NCI-H524 (cell line): ENCODE results near the gene GRAMD4.

Source experiments
- DNase-seq, 2 experiments: peaks; one replicate each; lab custom pipeline; 2025; lab: John Stamatoyannopoulos, UW

The GRAMD4 gene

DNA sequence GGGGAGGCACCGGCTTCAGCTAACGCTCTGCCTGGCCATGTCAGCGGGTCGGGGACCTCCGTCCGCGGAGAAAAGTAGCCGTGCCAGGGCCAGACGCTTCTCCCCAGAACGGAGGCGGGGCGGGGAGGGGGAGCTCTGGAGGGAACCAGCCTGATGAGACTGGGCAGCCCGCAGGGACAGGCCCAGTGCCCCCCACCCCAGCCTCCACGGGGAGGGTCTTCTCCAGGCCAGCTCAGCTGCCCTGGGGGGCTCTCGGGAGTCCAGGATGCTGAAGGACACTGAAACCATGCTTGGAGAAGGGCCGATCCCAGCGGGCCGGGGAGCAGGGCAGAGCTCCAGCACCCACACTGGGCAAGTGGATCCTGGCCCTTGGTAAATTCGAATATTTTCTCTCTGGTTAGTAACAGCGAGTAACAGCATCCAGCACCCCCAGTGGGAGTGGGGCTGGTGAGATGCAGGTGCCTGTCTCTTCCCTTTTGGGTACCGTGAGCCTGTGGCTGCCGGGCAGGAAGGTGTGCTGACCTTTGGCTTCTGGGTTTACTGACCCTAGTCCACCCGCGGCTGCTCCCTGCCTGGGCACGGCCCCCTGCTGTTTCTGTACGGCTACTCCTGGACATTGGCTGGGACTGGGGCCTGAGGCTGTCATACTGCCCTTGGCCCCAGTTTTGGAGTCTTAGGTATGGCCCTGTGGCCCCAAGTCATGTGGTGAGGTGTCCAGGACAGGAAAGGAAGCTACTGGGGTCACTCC is 35.8 kb downstream of the GRAMD4 start:
- no peak for DNase-seq

GRCh38 chr22:46656856-46657654 is 36.9 kb downstream of the GRAMD4 start:
- no peak for DNase-seq

- no peak for DNase-seq
Measured at GRCh38 chr22:46657655-46657953, 37.4 kb downstream of the GRAMD4 start.

GRCh38 chr22:46657996-46658947 is 38.1 kb downstream of the GRAMD4 start:
- DNase-seq, result no peak

DNA sequence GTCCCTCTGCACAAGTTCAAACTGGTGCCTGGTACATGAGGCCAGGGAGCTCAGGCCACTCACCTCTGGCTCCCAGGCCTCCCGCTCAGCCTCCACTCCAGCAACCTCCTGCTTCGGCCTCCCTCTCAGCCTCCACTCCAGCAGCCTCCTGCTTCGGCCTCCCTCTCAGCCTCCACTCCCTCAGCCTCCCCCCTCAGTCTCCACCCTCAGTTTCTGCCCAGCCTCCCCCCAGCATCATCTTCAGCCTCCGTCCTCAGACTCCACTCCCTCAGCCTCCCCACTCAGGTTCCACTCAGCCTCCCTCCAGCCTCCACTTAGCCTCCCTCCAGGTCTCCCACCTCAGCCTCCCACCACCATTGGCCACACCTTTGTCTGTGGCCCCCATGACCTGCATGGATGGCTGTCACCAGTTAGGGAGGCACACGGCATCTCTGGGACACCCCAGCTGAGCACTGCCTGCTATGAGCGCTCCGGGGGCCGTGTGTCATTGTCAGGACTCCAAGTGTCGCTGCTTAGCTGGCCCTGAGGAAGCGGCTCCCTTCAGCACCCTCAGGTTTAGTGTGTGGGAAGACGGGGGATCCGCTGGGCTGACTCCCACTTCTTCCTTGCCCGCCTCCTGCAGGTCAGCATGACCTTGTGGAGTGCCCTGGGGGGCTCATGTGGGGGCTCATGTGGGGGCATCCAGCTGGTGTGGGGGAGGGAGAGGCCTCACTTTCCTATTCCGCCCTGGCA is 39.0 kb downstream of the GRAMD4 start:
- no peak for DNase-seq

DNA sequence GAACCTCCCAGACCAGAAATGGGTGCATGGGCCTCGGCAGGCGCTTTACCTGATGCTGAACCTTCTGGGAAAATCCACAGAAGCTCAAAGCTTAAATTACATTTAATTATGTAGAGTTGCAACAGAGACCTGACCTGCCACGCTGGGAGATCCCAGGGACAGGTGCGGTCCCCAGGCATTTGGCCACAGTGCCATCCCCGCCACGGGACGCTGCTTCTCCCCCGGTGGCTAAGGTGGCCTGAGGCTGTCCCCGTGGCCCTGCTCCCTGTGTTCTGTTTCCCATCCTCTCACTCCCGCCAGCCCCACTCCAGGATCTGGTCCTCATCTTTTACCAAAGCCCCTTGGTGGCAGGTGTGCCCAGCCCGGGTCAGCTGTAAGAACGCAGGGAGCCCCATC is 39.6 kb downstream of the GRAMD4 start:
- DNase-seq, result no peak

DNA sequence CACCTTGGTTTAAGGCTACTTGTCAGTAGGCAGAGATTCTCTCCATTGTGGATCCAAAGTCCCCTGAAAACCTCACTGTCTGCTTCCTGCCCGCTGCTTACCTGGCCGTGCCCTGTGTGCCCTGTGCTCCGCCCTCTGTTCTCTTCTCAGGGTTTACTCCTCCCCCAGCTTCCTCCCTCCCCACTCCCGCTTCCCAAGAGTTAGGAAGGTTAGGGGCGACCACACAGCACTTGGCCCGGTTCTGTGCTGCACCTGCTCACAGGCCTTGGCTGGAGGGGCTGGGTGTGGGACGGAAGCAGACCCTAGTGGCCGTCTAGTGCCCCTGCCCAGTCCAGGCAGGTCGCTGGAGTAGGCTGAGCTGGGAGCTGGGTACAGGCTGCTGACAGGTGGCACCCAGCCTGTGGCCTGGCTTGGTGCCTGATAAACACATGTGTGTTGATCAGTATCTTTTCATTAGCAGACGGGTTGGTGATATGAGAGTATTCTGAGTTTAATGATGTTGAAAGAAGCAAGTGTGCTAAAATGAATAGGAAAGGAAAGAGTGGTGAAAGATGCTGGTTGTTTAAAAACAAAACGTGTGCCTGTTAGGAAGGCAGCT is 40.5 kb downstream of the GRAMD4 start:
- DNase-seq, result peak; percentile 50 to 78

- peak in 1 of 2 experiments; percentile 48 for DNase-seq
Measured at GRCh38 chr22:46661221-46661851, 41.1 kb downstream of the GRAMD4 start.

GRCh38 chr22:46662226-46662625 is 42.0 kb downstream of the GRAMD4 start:
- DNase-seq, result no peak

DNA sequence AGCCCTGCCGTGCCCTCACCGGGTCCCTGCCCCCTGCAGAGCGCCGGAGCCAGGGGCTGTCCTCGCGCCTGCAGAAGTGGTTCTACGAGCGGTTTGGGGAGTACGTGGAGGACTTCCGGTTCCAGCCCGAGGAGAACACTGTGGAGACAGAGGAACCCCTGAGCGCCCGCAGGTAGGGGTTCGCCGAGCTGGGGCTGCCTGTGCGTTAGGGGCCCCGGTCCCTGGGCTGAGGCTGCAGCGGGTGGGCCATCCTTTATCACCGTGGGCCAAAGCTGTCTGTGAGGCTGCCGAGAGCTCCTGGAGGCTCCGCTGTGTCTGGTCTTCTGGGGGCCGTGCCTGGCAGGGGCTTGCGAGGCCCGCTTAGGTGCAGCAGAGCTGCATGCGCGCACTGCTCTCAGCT is 42.8 kb downstream of the GRAMD4 start:
- DNase-seq, result no peak

DNA sequence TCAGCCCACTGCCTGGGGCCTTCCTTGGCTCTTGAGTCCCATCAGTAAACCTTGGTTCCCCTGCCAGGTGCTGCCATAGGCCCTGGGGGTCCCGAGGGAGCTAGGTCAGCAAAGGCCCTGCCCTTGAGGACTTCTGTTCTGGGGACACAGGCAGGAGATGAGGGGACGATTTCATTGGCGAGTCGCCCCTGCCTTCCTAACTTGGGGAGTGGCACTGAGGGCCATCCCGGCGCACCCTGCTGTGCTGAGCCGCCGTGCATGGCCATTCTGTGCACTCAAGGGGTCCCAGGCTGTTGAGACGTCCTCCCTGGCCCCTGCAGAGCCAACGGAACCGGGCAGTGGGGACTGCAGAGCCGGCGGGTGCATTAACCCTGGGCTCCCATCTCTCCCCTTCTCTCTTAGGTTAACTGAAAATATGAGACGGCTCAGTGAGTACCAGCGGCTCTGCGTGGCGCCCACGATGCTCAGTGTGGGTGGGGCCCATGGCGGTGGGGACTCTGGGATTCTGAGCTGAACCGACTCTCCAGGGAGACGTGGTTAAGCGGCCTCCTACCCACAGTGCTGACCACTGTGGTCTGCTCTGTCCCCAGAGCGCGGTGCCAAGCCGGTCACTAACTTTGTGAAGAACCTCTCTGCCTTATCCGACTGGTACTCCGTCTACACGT is 43.4 kb downstream of the GRAMD4 start:
- DNase-seq, result no peak

GRCh38 chr22:46664301-46664855 is 44.2 kb downstream of the GRAMD4 start:
- DNase-seq, result no peak

DNA sequence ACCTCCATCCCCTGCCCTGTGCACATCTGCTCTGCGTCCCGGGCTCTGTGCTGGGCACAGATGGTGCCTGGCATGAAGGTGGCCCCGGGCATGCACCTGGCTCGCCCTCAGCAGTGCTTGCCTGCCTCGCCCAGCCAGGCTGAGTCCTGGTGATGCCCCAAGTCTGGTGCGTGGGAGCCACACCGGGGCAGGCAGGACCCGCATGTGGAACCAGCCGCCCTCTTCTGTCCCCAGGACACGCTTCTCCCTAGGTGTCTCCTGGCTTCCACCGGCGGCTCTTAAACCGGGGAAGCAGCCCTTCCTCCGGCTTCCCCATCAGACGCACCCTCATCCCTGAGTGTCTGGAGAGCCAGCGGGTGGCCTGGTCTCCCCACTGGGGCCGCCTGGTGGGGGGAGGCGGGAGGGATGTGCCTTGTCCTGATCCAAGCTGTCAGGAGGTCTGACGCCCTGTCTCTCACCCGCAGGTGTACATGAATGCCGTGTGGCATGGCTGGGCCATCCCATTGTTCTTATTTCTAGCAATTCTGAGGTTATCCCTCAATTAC is 45.0 kb downstream of the GRAMD4 start:
- no peak for DNase-seq

- no peak for DNase-seq
Measured at GRCh38 chr22:46665751-46666280, 45.6 kb downstream of the GRAMD4 start.

DNA sequence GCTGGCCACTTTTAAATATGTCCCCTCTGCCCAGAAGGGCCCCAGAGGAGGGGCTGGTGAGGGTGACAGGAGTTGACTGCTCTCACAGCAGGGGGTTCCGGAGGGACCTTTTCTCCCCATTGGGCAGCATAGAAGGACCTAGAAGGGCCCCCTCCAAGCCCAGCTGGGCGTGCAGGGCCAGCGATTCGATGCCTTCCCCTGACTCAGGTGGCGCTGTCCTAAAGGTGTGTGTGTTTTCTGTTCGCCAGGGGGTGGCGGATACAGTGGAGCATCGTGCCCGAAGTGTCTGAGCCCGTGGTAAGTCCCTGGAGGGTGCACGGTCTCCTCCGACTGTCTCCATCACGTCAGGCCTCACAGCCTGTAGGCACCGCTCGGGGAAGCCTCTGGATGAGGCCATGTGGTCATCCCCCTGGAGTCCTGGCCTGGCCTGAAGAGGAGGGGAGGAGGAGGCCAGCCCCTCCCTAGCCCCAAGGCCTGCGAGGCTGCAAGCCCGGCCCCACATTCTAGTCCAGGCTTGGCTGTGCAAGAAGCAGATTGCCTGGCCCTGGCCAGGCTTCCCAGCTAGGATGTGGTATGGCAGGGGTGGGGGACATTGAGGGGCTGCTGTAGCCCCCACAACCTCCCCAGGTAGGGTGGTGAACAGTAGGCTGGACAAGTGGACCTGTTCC is 46.5 kb downstream of the GRAMD4 start:
- no peak for DNase-seq

DNA sequence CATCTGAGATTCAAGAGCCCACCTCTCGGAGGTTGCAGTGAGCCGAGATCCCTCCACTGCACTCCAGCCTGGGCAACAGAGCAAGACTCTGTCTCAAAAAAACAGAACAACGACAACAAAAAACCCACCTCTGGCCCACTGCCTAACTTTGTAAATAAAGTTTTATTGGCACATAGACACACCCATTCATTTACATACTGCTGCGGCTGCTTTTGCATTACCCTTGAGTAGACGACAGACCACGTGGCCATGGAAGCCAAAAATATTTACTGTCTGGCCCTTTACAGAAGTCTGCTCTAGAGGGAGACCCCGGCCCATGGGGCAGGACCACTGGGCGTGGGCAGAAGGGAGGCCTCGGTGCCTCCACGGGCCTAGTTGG is 47.0 kb downstream of the GRAMD4 start:
- DNase-seq, result no peak

- no peak for DNase-seq
Measured at GRCh38 chr22:46668116-46668515, 47.9 kb downstream of the GRAMD4 start.

DNA sequence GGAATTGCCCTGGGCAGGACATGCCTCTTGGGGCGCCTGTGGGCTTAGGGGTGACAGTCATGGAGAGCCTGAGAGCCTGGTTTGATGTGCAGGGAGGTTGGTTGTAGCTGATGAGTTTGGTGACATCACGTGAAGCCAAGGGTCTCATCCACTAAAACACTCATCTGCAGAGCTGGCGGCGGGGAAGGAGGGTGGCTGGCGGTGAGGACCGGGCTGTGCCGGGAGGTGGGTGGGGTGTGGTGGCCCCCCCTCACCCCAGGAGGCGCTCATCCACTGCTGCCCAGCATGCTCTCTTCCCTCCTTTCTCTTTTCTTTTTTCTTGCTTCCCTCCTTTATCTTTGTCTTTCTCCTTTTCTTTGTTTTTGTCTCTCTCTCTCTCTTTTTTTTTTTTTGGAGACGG is 49.0 kb downstream of the GRAMD4 start:
- DNase-seq, result no peak
